Right lobe of liver (tissue), 4 donors: Measurements from ENCODE around the gene FSTL5.

Experiments used
- POLR2A ChIP-seq: fragments of 450-650 bp; IDR thresholded peaks from one replicate; pipeline ENCODE4 v1.6.1; 2017; ENCODE audit warnings: antibody characterized with exemption, mild to moderate bottlenecking
- TF ChIP-seq, protein P1 (sequence below), 4 donors: fragments of 200-600 bp in 3 of 4; fragments of 450-650 bp in 1 of 4; IDR thresholded peaks; one replicate each; pipeline versions ENCODE4 v1.5.1 to v1.8.0; 2016 to 2022; ENCODE audit warnings: antibody characterized with exemption in 4 of 4, mild to moderate bottlenecking in 2 of 4
- donor health status: DM: no; HTN: no; CAD: no.
- donor health status: DM: no; HTN: no; CAD: no.
- donor health status: DM: no; HTN: yes; CAD: no.

DNA sequence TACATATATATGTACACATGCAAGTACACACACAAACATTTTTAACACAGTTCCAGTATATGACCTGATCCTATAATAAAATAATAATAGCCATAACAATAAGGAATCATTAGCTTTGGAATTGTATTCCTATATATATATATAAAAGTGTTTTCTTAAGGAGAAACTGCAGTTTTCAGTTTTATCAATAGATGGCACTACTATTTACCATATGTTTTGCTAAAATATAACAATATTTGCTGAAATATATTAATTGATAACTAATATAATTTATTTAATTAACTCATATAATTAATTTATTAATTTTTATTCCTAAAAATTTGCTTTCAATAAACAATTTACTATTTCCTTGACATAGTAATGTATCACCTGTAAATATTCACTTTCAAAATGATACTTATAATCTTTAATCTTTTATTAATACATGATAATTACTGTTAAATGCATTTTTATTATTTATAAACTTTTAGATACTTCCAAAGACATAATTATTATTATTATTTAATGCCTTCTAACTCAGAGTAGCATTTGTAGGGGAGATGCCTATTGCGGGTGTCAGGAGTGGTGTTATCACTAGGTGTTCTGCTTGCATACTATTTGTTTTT is 599.5 kb downstream of the FSTL5 start:
- TF ChIP-seq, protein P1, sequence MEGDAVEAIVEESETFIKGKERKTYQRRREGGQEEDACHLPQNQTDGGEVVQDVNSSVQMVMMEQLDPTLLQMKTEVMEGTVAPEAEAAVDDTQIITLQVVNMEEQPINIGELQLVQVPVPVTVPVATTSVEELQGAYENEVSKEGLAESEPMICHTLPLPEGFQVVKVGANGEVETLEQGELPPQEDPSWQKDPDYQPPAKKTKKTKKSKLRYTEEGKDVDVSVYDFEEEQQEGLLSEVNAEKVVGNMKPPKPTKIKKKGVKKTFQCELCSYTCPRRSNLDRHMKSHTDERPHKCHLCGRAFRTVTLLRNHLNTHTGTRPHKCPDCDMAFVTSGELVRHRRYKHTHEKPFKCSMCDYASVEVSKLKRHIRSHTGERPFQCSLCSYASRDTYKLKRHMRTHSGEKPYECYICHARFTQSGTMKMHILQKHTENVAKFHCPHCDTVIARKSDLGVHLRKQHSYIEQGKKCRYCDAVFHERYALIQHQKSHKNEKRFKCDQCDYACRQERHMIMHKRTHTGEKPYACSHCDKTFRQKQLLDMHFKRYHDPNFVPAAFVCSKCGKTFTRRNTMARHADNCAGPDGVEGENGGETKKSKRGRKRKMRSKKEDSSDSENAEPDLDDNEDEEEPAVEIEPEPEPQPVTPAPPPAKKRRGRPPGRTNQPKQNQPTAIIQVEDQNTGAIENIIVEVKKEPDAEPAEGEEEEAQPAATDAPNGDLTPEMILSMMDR (IDR thresholded peaks at IDR 0.05) = peak in 3 of 4 donors; percentile 34 to 41 (median 40)
- no peak for TF ChIP-seq POLR2A
